ENCODE data around the gene AZGP1. TPM values are rescaled to one million over a fixed set of nuclear protein-coding genes. Genes with fewer than 3 reads are reported as not detected.
"Not testable (repeated sequence)": the region's sequence is repeated elsewhere in the genome, so short reads cannot be mapped to it uniquely, and the experiment has no call there.

AZGP1 gene
- total and polyA plus RNA-seq, 2 of the 13 experiments (the other 11 are each of a cell fraction or from before 2014, with no cell fraction given) = 93.8 to 229 TPM

GRCh38 chr7:99954643-99955042 is 21.2 kb downstream of the AZGP1 start:
- FAIRE-seq; BruUV-seq (replicated peaks); in situ Hi-C loops (cut with HindIII; ENCODE audit: extremely low pct_ligation_motif_present, low pct_unique_long_range_greater_than_20kb): not testable (repeated sequence)

GRCh38 chr7:99953649-99954048 is 22.2 kb downstream of the AZGP1 start:
- no peaks in the 10 kb centered on the region for H3K36me3 ChIP-seq (replicated peaks in 1 of 2; ENCODE audit: control insufficient read depth in 1 of 2, insufficient read depth in 2 of 2, low read length in 2 of 2)
- in situ Hi-C loops (cut with HindIII; ENCODE audit: extremely low pct_ligation_motif_present, low pct_unique_long_range_greater_than_20kb) = no loop called here
- H3K79me2 ChIP-seq (ENCODE audit: insufficient read depth, low read length) = no peaks in the 10 kb centered on the region
- H4K20me1 ChIP-seq (ENCODE audit: insufficient read depth, low read length) = no peaks in the 10 kb centered on the region
- no peak overlapping the region for H3K9ac ChIP-seq (ENCODE audit: insufficient read depth, low read depth, low read length)
- BruUV-seq (replicated peaks) = no TSS peak
- no peaks in the 10 kb centered on the region for H3K27me3 ChIP-seq (ENCODE audit: control insufficient read depth in 1 of 2, insufficient read depth in 2 of 2, low read length in 2 of 2)
- H3K9me3 ChIP-seq (ENCODE audit: low read length) = peaks cover 11% of the 10 kb centered on the region
- no peak for ATAC-seq
- no peak overlapping the region for H3K4me2 ChIP-seq (ENCODE audit: low read depth, low read length)
- CTCF ChIA-PET (ENCODE audit: low intra/inter-chr PET ratio, low total read pairs) = no interaction called here
- peaks cover 20% of the 10 kb centered on the region; the same call in 1 of the 2 replicates for H3K4me1 ChIP-seq (ENCODE audit: insufficient read depth, low read length)
- POLR2A ChIA-PET = interaction anchor here (3.0 kb wide), 1 partner anchor 22 kb away, joined by 16 read pairs; the partner anchor contains the start of gene AZGP1
- no peak overlapping the region for H3K4me3 ChIP-seq (replicated peaks in 1 of 3; ENCODE audit: insufficient read depth in 1 of 3, low read depth in 2 of 3, low read length in 3 of 3)
- H3K27ac ChIP-seq (ENCODE audit: extremely low read length, insufficient read depth, low read length) = no peak overlapping the region
- no peak for FAIRE-seq
- DNase-seq (ENCODE audit: low spot score) = no peak
- no peak overlapping the region for H2AFZ ChIP-seq (ENCODE audit: low read length)
- TF ChIP-seq ZNF33B (CRISPR knock-in tag; IDR thresholded peaks at IDR 0.05) (no peak), HNRNPL (IDR thresholded peaks at IDR 0.05; ENCODE audit: low read depth, low read length) (no peak), CEBPG (CRISPR knock-in tag; IDR thresholded peaks at IDR 0.05) (peak; percentile 18; the same call in 1 of the 2 replicates), KLF16 (CRISPR knock-in tag; IDR thresholded peaks at IDR 0.05) (no peak), ATF4 (CRISPR knock-in tag; IDR thresholded peaks at IDR 0.05) (peak in 1 of 2 experiments; percentile 93; a peak in 2 of 4 replicates), CEBPB (IDR thresholded peaks at IDR 0.05; ENCODE audit: borderline replicate concordance, low read depth, low read length) (peak; percentile 79; the same call in 1 of the 2 replicates)
- intact Hi-C loops (cut with micrococcal nuclease; ENCODE audit: unreplicated experiment) = no loop called here
- 57% methylated on average over 3 of the region's 3 CpGs for WGBS (ENCODE audit: low lambda C conversion rate)

More at GRCh38 chr7:99954643-99955042, 21.2 kb downstream of the AZGP1 start:
- H3K4me3 ChIP-seq (replicated peaks in 1 of 3; ENCODE audit: insufficient read depth in 1 of 3, low read depth in 2 of 3, low read length in 3 of 3); H3K9ac ChIP-seq (ENCODE audit: insufficient read depth, low read depth, low read length); H2AFZ ChIP-seq (ENCODE audit: low read length); H3K27ac ChIP-seq (ENCODE audit: extremely low read length, insufficient read depth, low read length); ATAC-seq; H3K4me2 ChIP-seq (ENCODE audit: low read depth, low read length); DNase-seq (ENCODE audit: low spot score); H4K20me1 ChIP-seq (ENCODE audit: insufficient read depth, low read length); intact Hi-C loops (cut with micrococcal nuclease; ENCODE audit: unreplicated experiment); H3K36me3 ChIP-seq (replicated peaks in 1 of 2; ENCODE audit: control insufficient read depth in 1 of 2, insufficient read depth in 2 of 2, low read length in 2 of 2); H3K79me2 ChIP-seq (ENCODE audit: insufficient read depth, low read length); CTCF ChIA-PET (ENCODE audit: low intra/inter-chr PET ratio, low total read pairs); H3K27me3 ChIP-seq (ENCODE audit: control insufficient read depth in 1 of 2, insufficient read depth in 2 of 2, low read length in 2 of 2): not testable (repeated sequence)
- POLR2A ChIA-PET = interaction anchor here (3.0 kb wide), 1 partner anchor 21 kb away, joined by 16 read pairs; the partner anchor contains the start of gene AZGP1
- 89% methylated on average over 7 of the region's 7 CpGs for WGBS (ENCODE audit: low lambda C conversion rate)
- Histone ChIP-seq H3K4me1 (ENCODE audit: insufficient read depth, low read length) (peaks cover 20% of the 10 kb centered on the region; the same call in 1 of the 2 replicates), H3K9me3 (ENCODE audit: low read length) (peaks cover 11% of the 10 kb centered on the region)

GRCh38 chr7:99952649-99953048 is 23.2 kb downstream of the AZGP1 start:
- H3K4me3 ChIP-seq (replicated peaks in 1 of 3; ENCODE audit: insufficient read depth in 1 of 3, low read depth in 2 of 3, low read length in 3 of 3); intact Hi-C loops (cut with micrococcal nuclease; ENCODE audit: unreplicated experiment); CTCF ChIA-PET (ENCODE audit: low intra/inter-chr PET ratio, low total read pairs); BruUV-seq (replicated peaks); in situ Hi-C loops (cut with HindIII; ENCODE audit: extremely low pct_ligation_motif_present, low pct_unique_long_range_greater_than_20kb); H2AFZ ChIP-seq (ENCODE audit: low read length); H3K79me2 ChIP-seq (ENCODE audit: insufficient read depth, low read length); FAIRE-seq; H3K9ac ChIP-seq (ENCODE audit: insufficient read depth, low read depth, low read length); H3K27ac ChIP-seq (ENCODE audit: extremely low read length, insufficient read depth, low read length); H3K27me3 ChIP-seq (ENCODE audit: control insufficient read depth in 1 of 2, insufficient read depth in 2 of 2, low read length in 2 of 2); ATAC-seq; DNase-seq (ENCODE audit: low spot score); H3K4me2 ChIP-seq (ENCODE audit: low read depth, low read length); H3K36me3 ChIP-seq (replicated peaks in 1 of 2; ENCODE audit: control insufficient read depth in 1 of 2, insufficient read depth in 2 of 2, low read length in 2 of 2); H4K20me1 ChIP-seq (ENCODE audit: insufficient read depth, low read length): not testable (repeated sequence)
- Histone ChIP-seq H3K4me1 (ENCODE audit: insufficient read depth, low read length) (peaks cover 20% of the 10 kb centered on the region; the same call in 1 of the 2 replicates), H3K9me3 (ENCODE audit: low read length) (peaks cover 11% of the 10 kb centered on the region)
- 17% methylated on average over 4 of the region's 4 CpGs for WGBS (ENCODE audit: low lambda C conversion rate)
- POLR2A ChIA-PET = interaction anchor here (1.8 kb wide), 1 partner anchor 23 kb away, joined by 6 read pairs; the partner anchor contains the start of gene AZGP1

All from HepG2 (cell line).